Uterus (tissue), 4 donors: ENCODE data around the gene PCSK9. TPM values are rescaled to one million over a fixed set of nuclear protein-coding genes. Genes with fewer than 3 reads are reported as not detected.

Source experiments
- DNase-seq, 2 donors: peaks; one replicate each; pipeline ENCODE4 v3.0.0-alpha.2; 2019 to 2020
- H3K27ac ChIP-seq, 2 donors: fragments of 200-600 bp; sonication (generic); 1 replicate in 1 of 2; 2 replicates in 1 of 2; pipeline ENCODE4 v1.5.1; 2016 to 2018
- H3K27me3 ChIP-seq, 2 donors: fragments of 200-600 bp; sonication (generic); one replicate each; pipeline ENCODE4 v1.5.1; 2018 to 2019; ENCODE audit warnings: control low read depth in 1 of 2
- H3K36me3 ChIP-seq, 2 donors: fragments of 200-600 bp; sonication (generic); one replicate each; pipeline ENCODE4 v1.5.1; 2019; ENCODE audit warnings: control low read depth in 1 of 2
- H3K4me1 ChIP-seq, 2 donors: fragments of 200-600 bp; sonication (generic); one replicate each; pipeline ENCODE4 v1.5.1; 2018 to 2019; ENCODE audit warnings: control low read depth in 1 of 2
- H3K4me3 ChIP-seq, 2 donors: fragments of 200-600 bp; sonication (generic); 1 replicate in 1 of 2; 2 replicates in 1 of 2; pipeline ENCODE4 v1.5.1; 2018 to 2019; ENCODE audit warnings: mild to moderate bottlenecking in 1 of 2
- H3K9me3 ChIP-seq, 2 donors: fragments of 200-600 bp; sonication (generic); one replicate each; pipeline ENCODE4 v1.5.1; 2019; ENCODE audit warnings: control low read depth in 1 of 2
- CTCF ChIP-seq, 4 experiments: fragments of 200-600 bp in 2 of 4; fragments of 450-650 bp in 2 of 4; sonication (generic) in 2 of 4; IDR thresholded peaks; one replicate each; pipeline ENCODE4 v1.5.1; 2016 to 2019; ENCODE audit warnings: antibody characterized with exemption in 4 of 4, mild to moderate bottlenecking in 2 of 4, moderate library complexity in 1 of 4
- POLR2A ChIP-seq, 2 donors: fragments of 450-650 bp; IDR thresholded peaks; one replicate each; pipeline ENCODE4 v1.6.1; 2016; ENCODE audit warnings: antibody characterized with exemption in 2 of 2, mild to moderate bottlenecking in 1 of 2, moderate library complexity in 1 of 2
- intact Hi-C: fragments of 100-400 bp; cut with DNase I; formaldehyde crosslinking; loops from one replicate; pipeline ENCODE4 v1.15.1; 2023; ENCODE audit warnings: low total_unique reads
- total RNA-seq, 4 donors: library from RNA; depleted of rRNA in 3 of 4; stranded (reverse); fragments of >200 nt in 3 of 4; gene quantifications; one replicate each; pipeline versions ENCODE4 v1.1.0 to v1.2.4, GENCODE V29; 2014 to 2023
- donor health status: DM: yes; HTN: yes; CAD: no.

The PCSK9 gene
- total RNA-seq, 4 donors from 2014 or later, result 2.9 TPM; not detected in 3

- TF ChIP-seq POLR2A (IDR thresholded peaks at IDR 0.05) (no peak), CTCF (IDR thresholded peaks at IDR 0.05) (no peak)
- Histone ChIP-seq H3K27ac (no peak overlapping the region), H3K36me3 (no peaks in the 10 kb centered on the region), H3K9me3 (no peaks in the 10 kb centered on the region), H3K4me3 (no peak overlapping the region), H3K27me3 (no peaks in the 10 kb centered on the region), H3K4me1 (no peaks in the 10 kb centered on the region)
- intact Hi-C loops, result no loop called here
- DNase-seq, result no peak
These were observed 28.6 kb downstream of the PCSK9 start for GRCh38 chr1:55067914-55068313.

GRCh38 chr1:55068638-55069037 lies 29.3 kb downstream of the PCSK9 start:
- Histone ChIP-seq H3K4me1 (no peaks in the 10 kb centered on the region), H3K27me3 (no peaks in the 10 kb centered on the region), H3K4me3 (no peak overlapping the region), H3K27ac (no peak overlapping the region), H3K36me3 (no peaks in the 10 kb centered on the region), H3K9me3 (no peaks in the 10 kb centered on the region)
- TF ChIP-seq POLR2A (IDR thresholded peaks at IDR 0.05), result no peak
- TF ChIP-seq CTCF (IDR thresholded peaks at IDR 0.05), result no peak
- intact Hi-C loops, result no loop called here
- DNase-seq, result no peak

GRCh38 chr1:55069280-55069679 lies 29.9 kb downstream of the PCSK9 start:
- intact Hi-C loops, result no loop called here
- no peaks in the 10 kb centered on the region for H3K9me3 ChIP-seq
- H3K4me3 ChIP-seq, result no peak overlapping the region
- no peaks in the 10 kb centered on the region for H3K4me1 ChIP-seq
- H3K27ac ChIP-seq, result no peak overlapping the region
- H3K36me3 ChIP-seq, result no peaks in the 10 kb centered on the region
- H3K27me3 ChIP-seq, result no peaks in the 10 kb centered on the region
- DNase-seq, result no peak
- TF ChIP-seq CTCF (IDR thresholded peaks at IDR 0.05) (no peak), POLR2A (IDR thresholded peaks at IDR 0.05) (no peak)

- Histone ChIP-seq H3K36me3 (no peaks in the 10 kb centered on the region), H3K27ac (no peak overlapping the region), H3K4me3 (no peak overlapping the region), H3K27me3 (no peaks in the 10 kb centered on the region), H3K4me1 (no peaks in the 10 kb centered on the region), H3K9me3 (no peaks in the 10 kb centered on the region)
- intact Hi-C loops, result no loop called here
- DNase-seq, result no peak
- no peak for TF ChIP-seq POLR2A (IDR thresholded peaks at IDR 0.05)
- no peak for TF ChIP-seq CTCF (IDR thresholded peaks at IDR 0.05)
These were observed 31.2 kb downstream of the PCSK9 start for GRCh38 chr1:55070293-55071164.

- no peak for TF ChIP-seq CTCF (IDR thresholded peaks at IDR 0.05)
- no peak for TF ChIP-seq POLR2A (IDR thresholded peaks at IDR 0.05)
- H3K27ac ChIP-seq, result no peak overlapping the region
- no peaks in the 10 kb centered on the region for H3K9me3 ChIP-seq
- intact Hi-C loops, result no loop called here
- no peak for DNase-seq
- H3K27me3 ChIP-seq, result no peaks in the 10 kb centered on the region
- H3K4me3 ChIP-seq, result no peak overlapping the region
- H3K4me1 ChIP-seq, result no peaks in the 10 kb centered on the region
- H3K36me3 ChIP-seq, result no peaks in the 10 kb centered on the region
These were observed 32.1 kb downstream of the PCSK9 start for GRCh38 chr1:55071477-55071876.
